RWPE2 (cell line): Measurements from ENCODE around the gene RHEX.

Source experiments
- ATAC-seq: fragments of 200-7000 bp; cut with Tn5 transposase; 3 replicates; pipeline ENCODE4 v1.9.1; 2021; ENCODE audit warnings: low read depth
- DNase-seq: peaks from one replicate; pipeline ENCODE4 v3.0.0-alpha.2; 2020; ENCODE audit warnings: low spot score
- H3K27ac ChIP-seq: fragments of 450-650 bp; 2 replicates; pipeline ENCODE4 v1.5.1; 2017; ENCODE audit warnings: mild to moderate bottlenecking; ENCODE audit not compliant: poor library complexity, severe bottlenecking
- H3K27me3 ChIP-seq: fragments of 250-450 bp; sonication (Bioruptor Pico); 2 replicates; pipeline ENCODE4 v1.5.1; 2021; ENCODE audit warnings: mild to moderate bottlenecking, moderate library complexity; ENCODE audit not compliant: insufficient read depth, poor library complexity, severe bottlenecking
- H3K36me3 ChIP-seq: fragments of 250-450 bp; sonication (Bioruptor Pico); 2 replicates; pipeline ENCODE4 v1.5.1; 2020; ENCODE audit warnings: low read depth, mild to moderate bottlenecking, moderate library complexity
- H3K4me1 ChIP-seq: fragments of 250-450 bp; sonication (Bioruptor Pico); 2 replicates; pipeline ENCODE4 v1.5.1; 2021; ENCODE audit warnings: mild to moderate bottlenecking, moderate library complexity; ENCODE audit not compliant: insufficient read depth, poor library complexity, severe bottlenecking
- H3K4me3 ChIP-seq: fragments of 250-450 bp; sonication (Bioruptor Pico); 2 replicates; pipeline ENCODE4 v1.5.1; 2021; ENCODE audit warnings: mild to moderate bottlenecking, moderate library complexity; ENCODE audit not compliant: severe bottlenecking
- H3K9me3 ChIP-seq: fragments of 250-450 bp; sonication (Bioruptor Pico); 2 replicates; pipeline ENCODE4 v1.5.1; 2021; ENCODE audit warnings: mild to moderate bottlenecking, moderate library complexity; ENCODE audit not compliant: severe bottlenecking
- TF ChIP-seq, protein P1 (sequence below): fragments of 450-650 bp; IDR thresholded peaks from one replicate; pipeline ENCODE4 v1.5.1; 2017; ENCODE audit warnings: mild to moderate bottlenecking, moderate library complexity; ENCODE audit not compliant: poor library complexity, severe bottlenecking

The RHEX gene

DNA sequence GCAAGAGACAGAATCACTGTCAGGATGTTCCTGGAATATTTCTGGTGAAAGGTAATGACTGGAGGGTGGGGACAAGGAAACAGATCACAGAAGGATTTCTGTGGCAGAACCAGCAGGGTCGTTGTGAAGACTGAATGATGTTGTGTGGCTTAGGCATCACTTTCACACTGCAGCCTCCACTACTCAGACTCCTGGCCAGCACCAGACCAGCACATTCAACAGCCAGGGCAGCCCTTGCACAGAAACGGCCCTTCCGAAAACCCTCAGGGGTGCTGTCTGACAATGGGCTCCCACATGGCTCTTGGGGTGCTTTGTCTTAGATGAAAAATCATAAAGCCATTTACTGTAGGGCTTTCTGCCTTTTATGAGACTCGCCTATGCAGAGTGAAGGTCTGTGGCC is 46.0 kb upstream of the RHEX start:
- TF ChIP-seq, protein P1, sequence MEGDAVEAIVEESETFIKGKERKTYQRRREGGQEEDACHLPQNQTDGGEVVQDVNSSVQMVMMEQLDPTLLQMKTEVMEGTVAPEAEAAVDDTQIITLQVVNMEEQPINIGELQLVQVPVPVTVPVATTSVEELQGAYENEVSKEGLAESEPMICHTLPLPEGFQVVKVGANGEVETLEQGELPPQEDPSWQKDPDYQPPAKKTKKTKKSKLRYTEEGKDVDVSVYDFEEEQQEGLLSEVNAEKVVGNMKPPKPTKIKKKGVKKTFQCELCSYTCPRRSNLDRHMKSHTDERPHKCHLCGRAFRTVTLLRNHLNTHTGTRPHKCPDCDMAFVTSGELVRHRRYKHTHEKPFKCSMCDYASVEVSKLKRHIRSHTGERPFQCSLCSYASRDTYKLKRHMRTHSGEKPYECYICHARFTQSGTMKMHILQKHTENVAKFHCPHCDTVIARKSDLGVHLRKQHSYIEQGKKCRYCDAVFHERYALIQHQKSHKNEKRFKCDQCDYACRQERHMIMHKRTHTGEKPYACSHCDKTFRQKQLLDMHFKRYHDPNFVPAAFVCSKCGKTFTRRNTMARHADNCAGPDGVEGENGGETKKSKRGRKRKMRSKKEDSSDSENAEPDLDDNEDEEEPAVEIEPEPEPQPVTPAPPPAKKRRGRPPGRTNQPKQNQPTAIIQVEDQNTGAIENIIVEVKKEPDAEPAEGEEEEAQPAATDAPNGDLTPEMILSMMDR, result no peak
- no peaks in the 10 kb centered on the region for H3K36me3 ChIP-seq

GRCh38 chr1:206010060-206010459 is 42.9 kb upstream of the RHEX start:
- Histone ChIP-seq H3K27me3 (no peaks in the 10 kb centered on the region), H3K4me1 (peaks cover 2% of the 10 kb centered on the region), H3K4me3 (no peak overlapping the region), H3K27ac (no peak overlapping the region), H3K9me3 (no peaks in the 10 kb centered on the region), H3K36me3 (no peaks in the 10 kb centered on the region)
- ATAC-seq (no peak), DNase-seq (no peak)
- TF ChIP-seq, protein P1, result no peak

More for the DNA sequence above, 46.0 kb upstream of the RHEX start:
- H3K9me3 ChIP-seq, result no peaks in the 10 kb centered on the region
- no peak for DNase-seq
- ATAC-seq, result no peak
- no peaks in the 10 kb centered on the region for H3K27me3 ChIP-seq
- peaks cover 33% of the 10 kb centered on the region for H3K4me1 ChIP-seq
- H3K4me3 ChIP-seq, result no peak overlapping the region
- H3K27ac ChIP-seq, result no peak overlapping the region

- Histone ChIP-seq H3K27me3 (no peaks in the 10 kb centered on the region), H3K36me3 (no peaks in the 10 kb centered on the region), H3K9me3 (no peaks in the 10 kb centered on the region), H3K27ac (no peak overlapping the region), H3K4me1 (no peaks in the 10 kb centered on the region), H3K4me3 (no peak overlapping the region)
- TF ChIP-seq, protein P1, result no peak
- DNase-seq (no peak), ATAC-seq (no peak)
Observed at GRCh38 chr1:206011057-206011456, 41.9 kb upstream of the RHEX start.

DNA sequence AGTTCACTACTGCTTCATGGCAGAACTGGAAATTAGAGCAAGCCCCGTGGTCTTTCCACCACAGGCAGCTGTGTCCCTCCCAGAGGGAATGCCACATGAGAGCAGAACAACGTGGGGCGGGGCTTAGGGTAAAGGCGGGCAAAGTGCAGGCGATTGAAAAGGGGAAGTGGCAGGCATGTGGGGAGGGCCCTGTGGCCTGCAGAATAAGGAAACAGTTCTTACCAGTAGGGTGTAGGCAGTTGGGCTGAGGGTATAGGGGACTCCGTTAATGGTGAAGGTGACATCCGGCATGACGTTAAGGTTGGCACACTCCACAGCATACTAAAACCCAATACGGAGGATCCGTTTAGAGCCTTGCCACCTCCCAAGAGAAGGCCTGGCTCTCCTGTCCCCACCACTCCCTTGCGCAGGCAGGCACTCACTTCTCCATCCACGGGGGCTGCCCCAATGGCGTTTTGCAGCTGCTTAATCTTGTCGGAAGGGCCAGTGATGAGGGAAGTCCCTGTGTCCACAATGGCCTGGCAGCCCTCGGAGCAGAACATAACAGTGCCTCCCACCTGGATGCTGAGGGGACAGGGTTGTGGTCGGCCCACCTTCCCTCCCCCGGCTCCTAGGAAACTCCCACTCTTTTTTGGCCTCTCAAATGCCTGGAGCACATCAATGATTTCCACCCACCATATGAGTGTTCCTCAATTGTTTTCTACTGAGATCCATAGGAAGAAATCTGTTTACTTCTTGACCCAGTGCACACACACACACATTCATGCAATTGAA is 40.7 kb upstream of the RHEX start:
- no peaks in the 10 kb centered on the region for H3K27me3 ChIP-seq
- TF ChIP-seq, protein P1, result no peak
- ATAC-seq (no peak), DNase-seq (no peak)
- no peaks in the 10 kb centered on the region for H3K9me3 ChIP-seq
- H3K4me3 ChIP-seq, result no peak overlapping the region
- no peak overlapping the region for H3K27ac ChIP-seq
- no peaks in the 10 kb centered on the region for H3K4me1 ChIP-seq
- no peaks in the 10 kb centered on the region for H3K36me3 ChIP-seq
